ENCODE data around the gene ATP2B2. TPM values are rescaled to one million over a fixed set of nuclear protein-coding genes. Genes with fewer than 3 reads are reported as not detected.

ATP2B2 gene
- total and polyA plus RNA-seq, 2 experiments from 2014 or later, result 0.42 to 0.63 TPM

DNA sequence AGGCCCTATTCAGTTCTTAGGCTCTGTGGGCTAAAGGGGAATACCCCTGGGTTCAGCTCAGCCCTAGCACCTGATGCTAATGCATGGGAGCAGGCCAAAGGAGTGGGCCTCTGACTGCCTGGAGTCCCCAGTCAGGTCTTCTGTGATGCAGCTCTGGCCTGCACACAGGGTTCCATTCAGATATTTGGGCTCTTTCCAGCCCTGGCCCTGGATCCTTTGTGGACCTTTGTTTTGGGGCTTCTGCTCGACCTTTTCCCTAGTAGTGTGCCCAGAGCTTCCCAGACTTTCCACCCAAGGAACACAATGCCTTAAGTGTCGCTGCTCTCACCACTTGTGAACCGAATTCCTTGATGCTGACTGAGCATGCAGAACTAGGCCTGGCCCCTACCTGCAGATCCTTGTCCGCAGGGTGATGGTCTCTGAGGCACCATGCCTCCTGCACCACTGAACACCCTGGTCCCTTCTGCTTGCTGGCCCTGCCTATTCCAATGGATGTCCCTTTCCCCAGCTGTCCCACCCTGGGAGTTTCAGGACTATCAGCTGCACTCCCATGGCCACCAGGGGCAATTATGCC, 189.5 kb downstream of the ATP2B2 start:
- Histone ChIP-seq H3K79me2 (replicated peaks; ENCODE audit: insufficient read depth) (peaks cover 31% of the 10 kb centered on the region), H3K4me3 (no peak overlapping the region), H3K4me2 (no peak overlapping the region), H3K36me3 (ENCODE audit: insufficient read depth) (peaks cover 36% of the 10 kb centered on the region), H3F3A (replicated peaks; ENCODE audit: low read depth) (no peaks in the 10 kb centered on the region), H3K27me3 (ENCODE audit: insufficient read depth) (no peaks in the 10 kb centered on the region), H3K27ac (ENCODE audit: low read depth) (no peak overlapping the region), H4K20me1 (replicated peaks; ENCODE audit: insufficient read depth) (peaks cover 30% of the 10 kb centered on the region), H3K4me1 (ENCODE audit: insufficient read depth) (no peaks in the 10 kb centered on the region), H2AFZ (no peak overlapping the region), H3K9me2 (ENCODE audit: insufficient read depth) (no peaks in the 10 kb centered on the region)
- Mint-ChIP-seq H3K27me3 (ENCODE audit: insufficient read depth, low read depth, poor library complexity) (peaks cover 7% of the 10 kb centered on the region), H3K36me3 (ENCODE audit: low read depth) (peaks cover 73% of the 10 kb centered on the region), H3K27ac (no peak overlapping the region), H3K4me1 (peaks cover 5% of the 10 kb centered on the region), H3K9me3 (no peaks in the 10 kb centered on the region), H3K4me3 (no peak overlapping the region)
- DNase-seq (ENCODE audit: low spot score) (no peak), ATAC-seq (no peak)
- no peak for TF ChIP-seq ZNF114 (CRISPR knock-in tag; IDR thresholded peaks at IDR 0.05)
- no peak for TF ChIP-seq ETS1 (IDR thresholded peaks at IDR 0.05)
- TF ChIP-seq JUNB (IDR thresholded peaks at IDR 0.05; ENCODE audit: unreplicated experiment), result no peak
- no peak for TF ChIP-seq ZNF331 (CRISPR knock-in tag; IDR thresholded peaks at IDR 0.05; ENCODE audit: low read depth)
- TF ChIP-seq REST (IDR thresholded peaks at IDR 0.05; ENCODE audit: unreplicated experiment), result no peak
- TF ChIP-seq NANOG (IDR thresholded peaks at IDR 0.05; ENCODE audit: borderline replicate concordance), result no peak

DNA sequence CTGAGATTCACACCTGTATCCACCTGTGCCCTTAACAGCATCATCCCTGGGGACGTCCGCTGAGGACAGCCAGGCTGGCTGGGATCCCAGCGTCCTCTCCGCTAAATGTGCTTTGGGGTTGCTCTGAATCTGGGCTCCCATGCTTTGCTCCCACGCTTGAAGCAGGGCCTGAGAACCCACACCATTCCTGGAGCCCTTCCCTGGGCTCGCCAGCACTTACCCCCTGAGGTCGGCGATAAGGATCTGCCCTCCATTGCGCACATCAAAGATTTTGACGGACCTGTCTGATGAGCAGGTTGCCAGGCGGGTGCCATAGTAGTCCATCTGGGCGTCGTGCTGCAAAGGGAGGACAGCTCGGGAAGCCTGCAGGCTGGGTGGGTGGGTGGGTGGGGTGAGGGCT, 190.3 kb downstream of the ATP2B2 start:
- H3K27ac ChIP-seq (ENCODE audit: low read depth), result no peak overlapping the region
- Mint-ChIP-seq H3K4me3 (no peak overlapping the region), H3K4me1 (peaks cover 5% of the 10 kb centered on the region), H3K36me3 (ENCODE audit: low read depth) (peaks cover 80% of the 10 kb centered on the region), H3K27me3 (ENCODE audit: insufficient read depth, low read depth, poor library complexity) (peaks cover 7% of the 10 kb centered on the region), H3K9me3 (no peaks in the 10 kb centered on the region), H3K27ac (no peak overlapping the region)
- H3K36me3 ChIP-seq (ENCODE audit: insufficient read depth), result peaks cover 42% of the 10 kb centered on the region
- peaks cover 35% of the 10 kb centered on the region for H4K20me1 ChIP-seq (replicated peaks; ENCODE audit: insufficient read depth)
- no peak for DNase-seq (ENCODE audit: low spot score)
- no peak overlapping the region for H3K4me2 ChIP-seq
- H3K79me2 ChIP-seq (replicated peaks; ENCODE audit: insufficient read depth), result peaks cover 24% of the 10 kb centered on the region
- no peak for ATAC-seq
- no peaks in the 10 kb centered on the region for H3F3A ChIP-seq (replicated peaks; ENCODE audit: low read depth)
- H2AFZ ChIP-seq, result no peak overlapping the region
- no peaks in the 10 kb centered on the region for H3K27me3 ChIP-seq (ENCODE audit: insufficient read depth)
- no peaks in the 10 kb centered on the region for H3K4me1 ChIP-seq (ENCODE audit: insufficient read depth)
- no peaks in the 10 kb centered on the region for H3K9me2 ChIP-seq (ENCODE audit: insufficient read depth)
- H3K4me3 ChIP-seq, result no peak overlapping the region
- TF ChIP-seq ZNF462 (CRISPR knock-in tag; IDR thresholded peaks at IDR 0.05) (no peak), NANOG (IDR thresholded peaks at IDR 0.05; ENCODE audit: borderline replicate concordance) (no peak), ZNF114 (CRISPR knock-in tag; IDR thresholded peaks at IDR 0.05) (no peak), EZH2 (IDR thresholded peaks at IDR 0.05; ENCODE audit: low read depth, unreplicated experiment) (no peak), CREB1 (CRISPR knock-in tag; IDR thresholded peaks at IDR 0.05; ENCODE audit: low read depth) (no peak), POLR2AphosphoS5 (IDR thresholded peaks at IDR 0.05; ENCODE audit: low read depth) (no peak), ETS1 (IDR thresholded peaks at IDR 0.05) (no peak)

All from GM23338 (cell line).